Measurements from ENCODE around the gene PHF21A.
A peak's percentile ranks its signal among the peaks of the same experiment; 100 is the strongest.

PHF21A gene

GRCh38 chr11:46121301-46121723, at the start of gene PHF21A:
Gene PHF21A (minus strand): TSS chr11:46121454. CDS start chr11:46084219, 37,235 bp downstream.
- DNase-seq (ENCODE audit: extremely low read depth in 1 of 2, low read depth in 1 of 2) = peak; percentile 77 to 85

DNA sequence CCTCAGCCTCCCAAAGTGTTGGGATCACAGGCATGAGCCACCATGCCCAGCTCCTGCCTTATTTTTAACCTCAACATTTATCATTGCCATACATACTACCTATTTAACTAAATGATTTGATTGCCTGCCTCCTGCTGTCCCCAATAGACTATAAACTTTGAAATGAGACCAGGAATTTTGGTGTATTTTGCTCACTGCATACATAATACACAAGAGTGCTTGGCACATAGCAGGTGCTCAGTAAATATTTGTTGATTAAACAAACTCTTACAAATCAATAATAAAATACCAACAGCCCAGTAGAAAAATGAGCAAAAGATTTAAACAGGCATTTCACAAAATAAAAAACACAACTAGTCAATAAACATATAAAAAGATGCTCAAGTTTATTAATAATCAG, 49.5 kb upstream of the PHF21A start:
- DNase-seq (ENCODE audit: extremely low read depth in 1 of 2, low read depth in 1 of 2) = no peak

GRCh38 chr11:46162700-46163099, 41.4 kb upstream of the PHF21A start:
- no peak for DNase-seq (ENCODE audit: extremely low read depth in 1 of 2, low read depth in 1 of 2)

GRCh38 chr11:46161201-46161600, 39.9 kb upstream of the PHF21A start:
- no peak for DNase-seq (ENCODE audit: extremely low read depth in 1 of 2, low read depth in 1 of 2)

DNA sequence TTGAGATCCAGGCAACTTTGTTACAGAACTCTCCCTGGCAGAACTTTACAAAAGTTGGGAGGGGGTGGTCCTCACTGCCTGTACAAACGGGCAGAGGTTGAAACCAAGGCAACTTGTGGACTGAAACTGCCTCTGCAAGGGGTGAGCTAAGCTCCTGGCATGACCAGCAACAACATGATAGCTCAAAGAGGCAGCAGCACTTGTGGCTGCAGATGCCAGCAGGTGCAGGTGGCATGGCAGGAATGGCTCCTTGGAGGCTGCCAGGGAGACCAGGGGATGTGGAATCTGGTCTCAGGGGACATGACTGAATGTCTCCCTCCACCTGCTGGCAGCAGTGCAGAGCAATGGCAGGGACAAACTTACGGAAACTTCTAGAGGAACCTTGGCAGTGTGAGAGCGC, 38.8 kb upstream of the PHF21A start:
- DNase-seq (ENCODE audit: extremely low read depth in 1 of 2, low read depth in 1 of 2) = no peak

GRCh38 chr11:46159680-46160079, 38.4 kb upstream of the PHF21A start:
- no peak for DNase-seq (ENCODE audit: extremely low read depth in 1 of 2, low read depth in 1 of 2)

DNA sequence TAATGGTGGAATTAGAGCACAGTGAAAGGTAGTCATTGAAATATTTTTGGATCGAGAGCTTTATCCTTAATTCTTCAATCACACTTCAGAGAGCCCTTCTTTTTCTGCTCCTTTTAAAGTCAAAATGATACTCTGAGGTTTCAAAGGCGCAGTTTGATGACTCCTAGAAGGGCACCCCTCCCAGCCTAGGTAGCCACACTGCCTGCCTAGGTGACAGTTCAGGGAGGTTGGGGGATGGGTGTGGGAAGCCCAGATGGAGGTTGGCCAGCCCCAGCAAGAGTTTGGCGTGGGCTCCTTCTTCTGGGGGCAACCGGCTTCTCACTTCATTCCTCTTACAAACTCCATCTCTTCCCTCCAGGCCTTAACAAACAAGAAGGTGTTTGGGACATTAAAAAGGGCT, 28.6 kb upstream of the PHF21A start:
- no peak for DNase-seq (ENCODE audit: extremely low read depth in 1 of 2, low read depth in 1 of 2)

DNA sequence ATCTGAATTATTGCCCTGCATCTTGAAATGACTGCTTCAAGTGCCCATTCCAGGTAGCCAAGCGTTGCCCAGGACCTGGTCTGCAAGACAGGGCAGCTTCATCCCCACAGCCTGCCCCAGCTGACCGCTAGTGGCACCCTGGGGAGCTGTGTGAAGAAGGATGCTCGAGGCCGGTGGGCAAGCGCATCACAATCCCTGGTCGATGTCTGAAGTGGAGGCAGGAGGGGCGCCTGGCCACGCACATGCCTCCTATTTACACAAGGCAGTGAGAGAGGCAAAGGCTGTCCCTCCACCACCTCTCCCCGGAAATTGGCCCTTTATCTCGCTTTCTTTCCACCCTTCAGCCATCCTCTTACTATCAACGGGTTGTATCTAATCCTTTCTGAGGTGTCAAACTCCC, 28.1 kb upstream of the PHF21A start:
- DNase-seq (ENCODE audit: extremely low read depth in 1 of 2, low read depth in 1 of 2) = no peak

- no peak for DNase-seq (ENCODE audit: extremely low read depth in 1 of 2, low read depth in 1 of 2)
Measured at GRCh38 chr11:46144741-46145140, 23.5 kb upstream of the PHF21A start.

DNA sequence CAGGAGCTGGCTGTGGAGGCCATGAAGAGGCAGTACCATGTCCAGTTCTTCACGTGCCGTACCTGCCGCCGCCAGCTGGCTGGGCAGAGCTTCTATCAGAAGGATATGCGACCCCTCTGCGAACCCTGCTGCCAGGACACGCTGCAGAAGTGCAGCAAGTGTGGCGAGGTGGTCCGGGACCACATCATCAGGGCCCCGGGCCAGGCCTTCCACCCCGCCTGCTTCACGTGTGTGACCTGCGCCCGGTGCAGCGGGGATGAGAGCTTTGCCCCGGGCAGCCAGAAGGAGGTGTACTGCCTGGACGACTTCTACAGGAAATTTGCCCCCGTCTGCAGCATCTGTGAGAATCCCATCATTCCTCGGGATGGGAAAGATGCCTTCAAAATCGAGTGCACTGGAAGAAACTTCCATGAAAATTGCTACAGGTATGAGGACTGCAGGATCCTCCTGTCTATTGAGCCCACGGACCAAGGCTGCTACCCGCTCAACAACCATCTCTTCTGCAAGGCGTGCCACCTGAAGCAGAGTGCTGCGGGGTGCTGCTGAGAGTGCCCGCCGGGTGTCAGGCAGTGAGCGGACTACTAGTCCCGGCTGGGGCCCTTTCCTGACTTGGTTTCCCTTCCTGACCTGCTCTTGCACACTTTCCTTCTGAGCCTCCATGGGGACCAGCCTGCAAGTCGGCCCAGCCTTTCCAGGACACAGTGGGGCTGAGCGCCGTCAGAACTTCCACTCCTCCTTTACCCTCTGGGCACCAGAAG, 22.0 kb upstream of the PHF21A start:
- no peak for DNase-seq (ENCODE audit: extremely low read depth in 1 of 2, low read depth in 1 of 2)

DNA sequence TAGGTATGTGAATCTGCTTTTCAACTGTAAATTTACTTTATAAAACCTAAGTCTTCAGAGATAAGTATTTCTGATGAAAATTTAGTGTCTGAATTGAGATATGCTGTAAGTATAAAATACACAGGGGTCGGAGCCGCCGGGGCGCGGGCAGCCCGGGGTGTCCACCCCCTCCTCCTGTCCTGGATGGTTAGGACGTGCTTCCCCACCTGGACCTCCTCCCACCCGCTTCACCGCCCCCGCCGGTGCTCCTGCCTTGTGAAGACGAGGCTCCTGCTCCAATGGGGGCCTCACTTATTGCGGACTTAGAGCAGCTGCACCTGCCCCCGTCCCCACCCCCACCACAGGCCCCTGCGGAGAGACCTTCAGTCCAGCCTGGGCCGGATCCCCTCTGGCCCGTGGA, 21.3 kb upstream of the PHF21A start:
- DNase-seq (ENCODE audit: extremely low read depth in 1 of 2, low read depth in 1 of 2) = no peak

- no peak for DNase-seq (ENCODE audit: extremely low read depth in 1 of 2, low read depth in 1 of 2)
Measured at GRCh38 chr11:46141597-46141996, 20.3 kb upstream of the PHF21A start.

DNA sequence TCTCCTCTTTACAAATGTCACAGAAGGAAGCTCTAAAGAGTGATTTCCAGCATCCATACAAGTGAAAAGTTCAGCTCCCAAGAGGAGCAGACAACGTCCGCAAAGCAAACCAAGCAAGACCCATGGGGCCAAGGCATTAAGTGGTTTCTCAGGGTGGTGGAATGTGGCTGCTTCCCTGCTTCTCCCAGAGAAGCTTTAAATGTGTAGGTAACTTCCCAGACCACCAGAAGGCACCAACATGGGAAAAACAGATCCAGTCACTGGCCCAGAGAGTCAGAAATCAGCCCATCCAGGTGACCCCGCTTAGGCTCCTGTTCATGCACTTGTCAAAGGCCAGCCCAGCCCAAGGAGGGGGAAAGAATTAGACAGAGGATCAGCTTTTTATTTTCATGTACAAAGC, 13.3 kb upstream of the PHF21A start:
- no peak for DNase-seq (ENCODE audit: extremely low read depth in 1 of 2, low read depth in 1 of 2)

DNA sequence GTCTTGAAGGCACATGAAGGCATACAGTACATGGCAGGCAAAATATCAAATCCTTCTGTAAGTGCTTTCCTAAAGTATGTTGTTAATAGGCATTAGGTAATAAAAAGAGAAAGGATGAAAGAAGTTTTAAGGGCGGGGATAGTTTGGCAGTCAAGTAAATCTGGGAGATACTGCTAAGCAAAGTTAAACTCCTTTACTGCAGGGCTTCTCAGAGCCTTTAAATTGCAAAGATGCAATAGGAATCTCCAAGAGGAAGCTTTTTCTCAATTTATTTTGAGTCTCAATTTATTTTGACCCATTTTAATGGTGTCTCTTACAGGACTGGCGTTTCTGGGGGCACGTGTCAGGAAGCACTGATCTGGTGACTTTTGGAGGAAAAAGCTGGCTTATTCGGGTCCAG, 12.8 kb upstream of the PHF21A start:
- no peak for DNase-seq (ENCODE audit: extremely low read depth in 1 of 2, low read depth in 1 of 2)

- no peak for DNase-seq (ENCODE audit: extremely low read depth in 1 of 2, low read depth in 1 of 2)
Measured at GRCh38 chr11:46133119-46133518, 11.9 kb upstream of the PHF21A start.

GRCh38 chr11:46130286-46130940, 9.2 kb upstream of the PHF21A start:
- DNase-seq (ENCODE audit: extremely low read depth in 1 of 2, low read depth in 1 of 2) = no peak

DNA sequence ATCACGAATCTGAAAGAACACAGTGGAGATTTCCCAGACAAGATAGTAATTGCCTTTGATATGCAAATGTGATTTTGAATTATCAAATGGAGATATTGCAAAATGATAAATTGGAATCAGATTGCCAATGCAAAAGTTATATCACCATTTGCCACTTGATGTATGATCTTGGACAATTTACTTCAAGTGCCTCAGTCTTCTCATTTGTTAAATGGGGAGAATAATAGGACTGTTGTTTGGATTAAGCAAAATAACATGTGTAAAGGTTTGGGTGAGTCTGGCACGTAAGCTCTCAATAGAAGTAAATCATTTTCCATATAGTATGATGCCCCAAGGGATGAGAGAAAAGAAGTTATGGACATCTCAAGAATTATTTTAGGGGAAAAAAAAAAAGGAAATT, 7.9 kb upstream of the PHF21A start:
- DNase-seq (ENCODE audit: extremely low read depth in 1 of 2, low read depth in 1 of 2) = no peak

DNA sequence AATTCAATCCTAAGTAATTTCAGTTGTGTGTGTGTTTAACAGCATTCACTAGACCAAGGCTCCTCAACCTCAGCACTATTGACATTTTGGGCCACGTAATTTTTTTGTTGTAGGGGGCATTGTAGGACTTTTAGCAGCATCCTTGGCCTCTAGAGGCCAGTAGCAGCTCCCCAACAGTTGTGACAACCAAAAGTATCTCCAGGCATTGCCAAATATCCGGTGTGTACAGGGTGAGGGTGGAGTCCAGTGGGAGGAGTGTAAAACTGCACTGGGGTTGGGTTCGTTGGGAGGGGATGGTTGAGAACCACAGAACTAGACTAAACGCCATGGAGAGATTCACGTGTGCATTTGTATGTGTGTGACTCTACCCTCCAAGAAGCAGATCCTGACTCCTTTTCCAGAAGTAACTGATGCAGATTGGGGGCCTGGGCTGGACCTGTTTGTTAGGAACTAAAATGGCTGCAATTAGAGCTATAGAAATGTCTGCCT, 5.9 kb upstream of the PHF21A start:
- DNase-seq (ENCODE audit: extremely low read depth in 1 of 2, low read depth in 1 of 2) = peak; percentile 11 to 29

DNA sequence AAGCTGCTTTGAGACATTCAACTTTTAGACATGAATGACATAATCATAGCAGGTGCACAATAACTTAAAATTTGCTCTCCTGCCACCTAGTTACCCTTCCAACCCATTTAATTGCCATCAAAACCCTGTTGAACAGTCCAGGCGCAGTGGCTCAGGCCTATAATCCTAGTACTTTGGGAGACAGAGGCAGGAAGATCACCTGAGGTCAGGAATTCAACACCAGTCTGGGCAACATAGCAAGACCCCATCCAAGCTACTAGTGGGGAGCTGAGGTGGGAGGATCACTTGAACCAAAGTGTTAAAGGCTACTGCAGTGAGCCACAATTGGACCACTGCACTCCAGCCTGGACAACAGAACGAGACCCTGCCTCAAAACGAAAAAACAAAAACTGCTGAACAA, 4.0 kb upstream of the PHF21A start:
- DNase-seq (ENCODE audit: extremely low read depth in 1 of 2, low read depth in 1 of 2) = no peak

DNA sequence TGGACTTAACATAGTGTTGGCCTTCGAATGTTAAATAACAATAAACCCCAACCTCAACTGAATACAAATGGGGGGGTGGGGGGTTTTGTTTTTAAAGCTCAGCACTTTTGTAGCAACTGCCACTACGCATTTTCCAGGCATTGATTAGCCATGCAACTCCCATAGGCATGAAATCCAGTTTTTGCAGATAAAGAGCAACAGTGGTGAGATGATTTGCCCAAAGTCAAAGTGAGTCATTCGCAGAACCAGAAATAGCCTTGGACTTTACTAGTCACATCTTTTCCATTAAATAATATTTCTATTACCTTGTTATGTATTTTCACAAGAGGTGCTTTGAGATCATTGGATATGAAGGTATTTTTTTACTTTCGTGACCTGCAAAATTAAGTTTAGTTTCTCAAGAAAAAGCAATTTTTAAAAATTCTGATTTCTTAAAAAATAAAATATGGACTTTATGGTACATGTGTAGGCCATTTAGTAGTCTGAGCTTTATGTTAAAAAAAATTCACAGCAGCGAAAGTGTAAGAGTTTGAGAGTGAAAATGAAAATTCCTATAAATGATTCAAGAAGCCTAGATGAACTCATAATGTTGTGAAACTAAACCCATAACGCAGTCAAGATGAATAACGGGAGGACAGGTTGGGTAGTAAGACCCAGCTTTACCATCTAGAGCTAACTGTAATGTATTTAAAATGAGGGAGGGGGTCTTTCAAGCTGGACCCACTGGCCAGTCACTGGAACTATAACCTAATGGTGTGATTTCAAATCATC, 1.9 kb upstream of the PHF21A start:
- no peak for DNase-seq (ENCODE audit: extremely low read depth in 1 of 2, low read depth in 1 of 2)

DNA sequence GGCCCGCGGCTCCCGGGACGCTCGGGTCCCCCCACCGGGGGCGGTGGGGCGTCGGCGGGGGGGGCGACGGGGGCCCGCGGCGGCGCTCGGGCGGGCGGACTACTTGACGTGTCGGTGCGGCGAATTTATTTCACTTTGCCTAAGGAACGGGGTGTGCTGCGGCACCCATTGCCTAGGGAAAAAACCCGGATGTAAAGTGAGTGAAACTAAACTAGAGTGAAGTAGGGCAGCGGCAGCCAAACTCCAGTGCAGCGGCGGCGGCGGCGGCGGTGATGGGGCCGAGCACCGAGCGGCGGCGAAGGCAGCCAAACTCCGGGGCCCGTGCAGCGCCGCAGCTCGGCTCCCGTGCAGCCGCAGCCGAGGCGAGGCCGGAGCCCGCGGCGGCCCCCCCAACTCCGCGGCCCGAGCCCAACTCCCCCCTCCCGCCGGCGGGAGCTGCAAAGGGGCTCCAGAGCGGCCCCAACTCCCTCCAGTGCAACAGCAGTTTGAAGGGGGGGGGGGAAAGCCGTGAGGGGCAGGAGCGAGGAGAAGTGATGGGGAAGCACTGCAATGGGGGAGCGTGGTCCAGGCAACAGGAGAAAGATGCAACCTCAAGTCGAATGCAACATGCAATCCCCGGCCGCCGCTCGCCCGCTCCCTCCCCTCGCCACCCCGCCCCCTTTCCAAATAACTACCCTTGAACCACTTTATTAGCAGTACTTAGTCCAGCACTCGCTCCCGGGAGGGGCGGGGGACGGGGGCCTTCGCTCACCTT, 647 bp upstream of the PHF21A start:
- DNase-seq (ENCODE audit: extremely low read depth in 1 of 2, low read depth in 1 of 2) = peak; percentile 34 to 64

All from stimulated activated CD8-positive, alpha-beta memory T cell treated with anti-CD3 and anti-CD28 coated beads, Interleukin-7, amount 100 ng/mL, for 48 hours (primary cell).